Skin epidermis (tissue), 12 donors: ENCODE data around the gene GAMT.

Experiments
- H3K27ac ChIP-seq, 21 experiments: fragments of 200-600 bp; sonication (generic) in 11 of 21; one replicate each; pipeline ENCODE4 v1.5.0; 2020; ENCODE audit warnings: mild to moderate bottlenecking in 3 of 21, inconsistent platforms in 2 of 21, moderate library complexity in 2 of 21
- H3K4me3 ChIP-seq, 7 experiments: fragments of 200-600 bp; sonication (generic) in 2 of 7; one replicate each; pipeline ENCODE4 v1.5.0; 2020; ENCODE audit warnings: inconsistent platforms in 2 of 7, mild to moderate bottlenecking in 2 of 7, moderate library complexity in 1 of 7

Gene GAMT

GRCh38 chr19:1401138-1401888, at the start of gene GAMT:
Gene GAMT, minus strand, starts transcription at chr19:1401542. Its CDS starts 66 bp downstream, at chr19:1401476.
- peak within 1 kb of the TSS in 14 of 21 experiments; percentile 12 to 82 (median 30) for H3K27ac ChIP-seq
- peak within 1 kb of the TSS; percentile 37 to 62 (median 49) for H3K4me3 ChIP-seq

- Histone ChIP-seq H3K27ac (no peak within 1 kb of the TSS), H3K4me3 (no peak within 1 kb of the TSS)
These were observed 48.4 kb upstream of the GAMT start, which contains the start of gene APC2 for GRCh38 chr19:1449467-1450442. Gene APC2, plus strand, starts transcription at chr19:1450121. Its CDS starts 2,881 bp downstream, at chr19:1453002.

- H3K27ac ChIP-seq: no peak overlapping the region
- H3K4me3 ChIP-seq: no peak overlapping the region
These were observed 46.6 kb upstream of the GAMT start for GRCh38 chr19:1447944-1448343.

- H3K4me3 ChIP-seq: no peak overlapping the region
- H3K27ac ChIP-seq: no peak overlapping the region
These were observed 46.2 kb upstream of the GAMT start for GRCh38 chr19:1447504-1447903.

GRCh38 chr19:1446713-1447481, 45.6 kb upstream of the GAMT start:
- Histone ChIP-seq H3K4me3 (no peak overlapping the region), H3K27ac (no peak overlapping the region)

GRCh38 chr19:1445932-1446712, 44.8 kb upstream of the GAMT start:
- no peak overlapping the region for H3K27ac ChIP-seq
- peak overlapping the region in 6 of 7 experiments; percentile 1 to 33 (median 16) for H3K4me3 ChIP-seq

GRCh38 chr19:1445185-1445931, 44.0 kb upstream of the GAMT start:
- peak overlapping the region in 2 of 21 experiments; percentile 1 to 67 for H3K27ac ChIP-seq
- peak overlapping the region in 6 of 7 experiments; percentile 1 to 33 (median 23) for H3K4me3 ChIP-seq

- Histone ChIP-seq H3K4me3 (no peak overlapping the region), H3K27ac (no peak overlapping the region)
These were observed 40.5 kb upstream of the GAMT start for GRCh38 chr19:1441677-1442438.

- Histone ChIP-seq H3K4me3 (no peak overlapping the region), H3K27ac (no peak overlapping the region)
These were observed 39.7 kb upstream of the GAMT start for GRCh38 chr19:1441022-1441426.

- Histone ChIP-seq H3K27ac (no peak overlapping the region), H3K4me3 (peak overlapping the region in 2 of 7 experiments; percentile 90 to 92)
These were observed 39.1 kb upstream of the GAMT start for GRCh38 chr19:1440418-1440801.

- Histone ChIP-seq H3K27ac (peak overlapping the region in 17 of 21 experiments; percentile 86 to 100 (median 94)), H3K4me3 (peak overlapping the region; percentile 75 to 99 (median 90))
These were observed 38.4 kb upstream of the GAMT start for GRCh38 chr19:1439525-1440417.

GRCh38 chr19:1438933-1439354, 37.6 kb upstream of the GAMT start:
- H3K27ac ChIP-seq: peak overlapping the region; percentile 69 to 100 (median 93)

GRCh38 chr19:1438035-1438932, 36.9 kb upstream of the GAMT start, which contains the start of gene RPS15:
Gene RPS15, plus strand, starts transcription at chr19:1438396. Its CDS starts 30 bp downstream, at chr19:1438426.
- peak within 1 kb of the TSS; percentile 69 to 100 (median 93) for H3K27ac ChIP-seq

More at GRCh38 chr19:1438933-1439354, 37.6 kb upstream of the GAMT start:
- peak overlapping the region; percentile 75 to 99 (median 90) for H3K4me3 ChIP-seq

GRCh38 chr19:1437609-1438008, 36.3 kb upstream of the GAMT start:
- Histone ChIP-seq H3K27ac (peak overlapping the region in 3 of 21 experiments; percentile 5 to 96 (median 88)), H3K4me3 (peak overlapping the region in 3 of 7 experiments; percentile 75 to 94 (median 90))

More at GRCh38 chr19:1438035-1438932, 36.9 kb upstream of the GAMT start, which contains the start of gene RPS15:
- peak within 1 kb of the TSS; percentile 75 to 99 (median 90) for H3K4me3 ChIP-seq
